Astrocyte of the spinal cord (primary cell): ENCODE measurements around the gene PER1.

Experiments
- DNase-seq: peaks from one replicate; pipeline ENCODE4 v3.0.0; 2011; ENCODE audit warnings: low read depth, low spot score
- H3K4me3 ChIP-seq: 2 replicates; pipeline ENCODE4 v1.5.1; 2011; ENCODE audit warnings: low read depth, mild to moderate bottlenecking, low read length, moderate library complexity
- in situ Hi-C: cut with HindIII; loops from 2 replicates; pipeline ENCODE4 v1.10.0; 2017; ENCODE audit warnings: low sequenced_read_pairs
- TF ChIP-seq, protein P1 (sequence below): IDR thresholded peaks from 2 replicates; pipeline ENCODE4 v1.5.1; 2012; ENCODE audit warnings: low read depth, mild to moderate bottlenecking, low read length, inconsistent platforms

PER1 gene

DNA sequence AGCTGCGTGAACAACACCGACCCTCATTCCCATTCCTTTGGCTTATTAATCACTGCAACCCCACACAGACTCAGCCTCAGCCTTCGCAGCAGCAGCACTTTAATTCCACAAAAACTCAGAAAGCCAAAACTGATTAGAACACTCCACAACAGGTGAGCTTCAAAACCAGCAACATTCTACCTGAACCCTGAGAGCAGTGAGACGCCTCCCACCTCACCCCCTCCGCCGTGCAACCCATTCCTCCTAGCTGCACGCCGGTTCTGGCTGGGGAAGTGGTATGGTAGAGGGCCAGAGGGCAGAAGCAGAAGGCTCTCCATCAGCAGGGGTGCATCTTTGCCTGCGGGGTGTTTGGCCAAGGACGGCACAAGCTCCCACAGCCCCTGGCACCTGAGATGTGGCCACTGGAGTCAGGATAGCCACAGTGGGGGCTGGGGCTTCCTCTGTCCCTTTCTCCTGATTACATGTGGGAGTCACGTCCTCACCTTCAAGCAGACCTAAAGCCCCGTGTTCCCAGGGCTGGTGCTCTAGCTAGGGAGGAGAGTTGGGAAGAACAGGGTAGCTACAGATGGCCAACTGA lies 36.1 kb upstream of the PER1 start:
- H3K4me3 ChIP-seq: peak overlapping the region; percentile 80
- in situ Hi-C loops: no loop called here
- TF ChIP-seq, protein P1, sequence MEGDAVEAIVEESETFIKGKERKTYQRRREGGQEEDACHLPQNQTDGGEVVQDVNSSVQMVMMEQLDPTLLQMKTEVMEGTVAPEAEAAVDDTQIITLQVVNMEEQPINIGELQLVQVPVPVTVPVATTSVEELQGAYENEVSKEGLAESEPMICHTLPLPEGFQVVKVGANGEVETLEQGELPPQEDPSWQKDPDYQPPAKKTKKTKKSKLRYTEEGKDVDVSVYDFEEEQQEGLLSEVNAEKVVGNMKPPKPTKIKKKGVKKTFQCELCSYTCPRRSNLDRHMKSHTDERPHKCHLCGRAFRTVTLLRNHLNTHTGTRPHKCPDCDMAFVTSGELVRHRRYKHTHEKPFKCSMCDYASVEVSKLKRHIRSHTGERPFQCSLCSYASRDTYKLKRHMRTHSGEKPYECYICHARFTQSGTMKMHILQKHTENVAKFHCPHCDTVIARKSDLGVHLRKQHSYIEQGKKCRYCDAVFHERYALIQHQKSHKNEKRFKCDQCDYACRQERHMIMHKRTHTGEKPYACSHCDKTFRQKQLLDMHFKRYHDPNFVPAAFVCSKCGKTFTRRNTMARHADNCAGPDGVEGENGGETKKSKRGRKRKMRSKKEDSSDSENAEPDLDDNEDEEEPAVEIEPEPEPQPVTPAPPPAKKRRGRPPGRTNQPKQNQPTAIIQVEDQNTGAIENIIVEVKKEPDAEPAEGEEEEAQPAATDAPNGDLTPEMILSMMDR: no peak
- no peak for DNase-seq

DNA sequence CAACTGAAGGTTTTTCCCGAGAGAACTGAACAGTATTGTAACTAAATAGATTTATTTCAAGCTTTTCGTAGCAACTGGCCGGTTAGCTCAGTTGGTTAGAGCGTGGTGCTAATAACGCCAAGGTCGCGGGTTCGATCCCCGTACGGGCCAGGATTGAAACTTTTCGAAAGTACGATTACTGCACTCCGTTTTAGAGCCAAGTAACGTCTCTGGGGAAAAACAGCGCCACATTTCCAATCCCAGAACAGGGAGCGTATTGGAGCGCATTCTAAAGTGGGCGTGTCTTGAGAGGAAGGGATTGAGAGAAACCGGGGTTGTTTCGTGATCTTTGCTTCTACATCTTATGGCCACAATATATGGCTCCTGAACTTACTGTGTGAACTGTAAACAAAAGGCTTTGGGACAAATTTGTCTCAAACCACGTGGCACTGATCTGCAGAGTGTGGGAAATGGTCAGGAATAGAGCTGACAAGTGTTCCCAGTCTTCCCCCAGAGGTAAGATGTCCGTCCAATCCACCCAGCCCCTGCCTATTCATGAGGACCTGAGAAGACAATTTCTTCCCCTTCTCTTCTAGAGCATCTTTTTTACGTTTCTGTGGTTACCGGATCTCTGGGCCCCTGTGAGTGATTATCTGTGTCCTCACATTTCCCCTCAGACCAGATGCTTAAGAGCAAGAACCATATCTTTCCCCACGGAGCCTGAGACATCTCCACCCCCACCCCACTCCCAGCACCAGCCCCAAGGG lies 35.5 kb upstream of the PER1 start:
- peak; percentile 99 for DNase-seq
- TF ChIP-seq, protein P1: no peak
- in situ Hi-C loops: no loop called here
- peak overlapping the region; percentile 80 for H3K4me3 ChIP-seq

DNA sequence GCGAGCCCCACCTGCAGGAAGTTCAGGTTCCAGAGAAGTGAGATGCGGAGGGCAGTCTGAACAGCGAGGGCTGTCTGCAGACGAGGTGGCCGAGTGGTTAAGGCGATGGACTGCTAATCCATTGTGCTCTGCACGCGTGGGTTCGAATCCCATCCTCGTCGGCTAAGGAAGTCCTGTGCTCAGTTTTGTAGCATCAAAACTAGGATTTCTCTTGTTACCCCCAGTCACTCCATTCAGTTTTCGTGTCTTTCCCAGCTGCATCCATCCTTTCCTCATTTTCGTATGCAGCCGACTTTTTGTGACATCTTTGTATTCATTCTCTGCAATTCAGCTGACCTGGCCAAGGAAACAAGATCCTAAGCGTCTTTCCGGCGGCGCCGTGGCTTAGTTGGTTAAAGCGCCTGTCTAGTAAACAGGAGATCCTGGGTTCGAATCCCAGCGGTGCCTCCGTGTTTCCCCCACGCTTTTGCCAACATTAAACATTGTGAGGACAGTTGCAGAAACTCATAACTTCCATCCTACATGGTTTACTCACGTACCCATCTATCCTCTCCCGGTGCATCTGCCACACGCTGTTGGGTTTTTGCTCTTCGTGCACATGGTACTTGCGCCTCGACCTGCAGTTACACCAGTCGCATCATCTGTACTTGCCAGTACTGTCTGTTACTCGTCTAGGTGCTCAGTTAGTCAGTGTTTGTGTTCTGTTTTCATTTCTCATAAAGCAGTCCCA lies 34.7 kb upstream of the PER1 start:
- TF ChIP-seq, protein P1: peak; percentile 45
- DNase-seq: peak; percentile 95
- peak overlapping the region; percentile 59 for H3K4me3 ChIP-seq
- in situ Hi-C loops: no loop called here

DNA sequence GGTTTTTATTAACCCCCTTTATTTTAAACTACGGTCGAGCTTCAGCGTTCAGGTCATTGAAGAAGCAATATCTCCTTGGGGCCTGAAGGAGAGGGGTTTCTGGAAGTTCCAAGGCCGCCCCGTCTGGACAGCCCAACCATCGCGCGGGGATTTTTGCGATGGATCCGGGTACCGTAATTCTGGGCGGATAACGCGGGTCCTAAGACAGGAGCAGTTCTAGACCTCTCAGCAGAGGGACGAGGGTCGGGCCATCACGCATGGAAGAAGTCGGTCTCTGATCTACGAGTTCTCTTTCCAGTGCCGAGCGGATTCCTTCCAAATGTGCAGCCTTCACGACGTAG lies 34.2 kb upstream of the PER1 start:
- H3K4me3 ChIP-seq: peak overlapping the region; percentile 59
- DNase-seq: no peak
- in situ Hi-C loops: no loop called here
- TF ChIP-seq, protein P1: no peak

DNA sequence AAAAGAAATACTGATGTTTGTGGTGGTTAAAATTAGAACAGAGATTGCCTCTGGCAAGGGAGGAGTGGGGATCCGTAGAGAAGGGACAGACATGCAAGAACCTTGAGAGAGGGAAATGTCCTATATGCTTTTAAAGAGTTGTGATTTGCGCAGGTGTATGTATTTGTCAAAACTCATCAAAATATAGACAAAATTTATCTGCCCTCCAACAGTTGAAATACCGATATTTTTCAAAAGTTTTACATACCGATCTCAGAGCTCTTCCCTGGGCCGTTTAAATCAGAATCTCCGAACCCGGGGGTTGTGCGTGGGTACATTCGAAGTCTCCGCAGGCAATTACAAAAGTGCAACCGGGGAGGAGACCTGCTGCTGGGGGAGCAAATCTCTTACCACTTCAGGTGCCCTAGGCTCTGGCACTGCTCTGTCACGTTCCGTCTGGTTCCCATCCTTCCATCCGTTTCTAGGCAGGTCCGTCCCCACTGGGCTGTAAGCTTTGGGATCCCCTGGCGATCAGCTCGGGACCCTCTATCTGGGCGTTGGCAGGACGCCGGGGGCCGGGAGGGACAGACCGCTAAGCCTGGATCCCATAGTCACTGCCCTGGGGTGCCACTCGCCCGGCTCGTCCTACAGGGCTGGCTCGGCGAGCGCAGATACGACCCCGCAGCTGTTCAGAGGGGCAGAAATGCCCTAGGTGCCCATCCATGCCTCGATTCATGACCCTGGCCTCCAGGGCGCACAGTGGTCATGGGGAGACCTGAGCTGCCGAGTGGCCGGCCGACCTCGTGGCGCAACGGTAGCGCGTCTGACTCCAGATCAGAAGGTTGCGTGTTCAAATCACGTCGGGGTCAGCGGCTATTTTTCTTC lies 33.6 kb upstream of the PER1 start:
- TF ChIP-seq, protein P1: no peak
- peak overlapping the region; percentile 59 for H3K4me3 ChIP-seq
- in situ Hi-C loops: no loop called here
- peak; percentile 62 for DNase-seq
